GM12878 (cell line): ENCODE results near the gene POLR2F. TPM values are rescaled to one million over a fixed set of nuclear protein-coding genes. Genes with fewer than 3 reads are reported as not detected.

Experiments
- ATAC-seq: fragments of 200-7000 bp; cut with Tn5 transposase; 3 replicates; pipeline ENCODE4 v1.9.1; 2020; ENCODE audit warnings: mild to moderate bottlenecking, moderate library complexity
- BruUV-seq: library from RNA; stranded (reverse); fragments of 400-500 nt; replicated peaks from 2 replicates; lab custom pipeline; 2021; lab: Mats Ljungman, UMichigan
- CTCF ChIA-PET: fragments of 300-600 bp; sonication (Branson Sonifier 250); formaldehyde crosslinking; extraction: SDS; loops from one replicate; lab custom pipeline; 2021; ENCODE audit warnings: inconsistent platforms; lab: Yijun Ruan, JAX
- POLR2A ChIA-PET: fragments of 350-600 bp; formaldehyde crosslinking; extraction: SDS; loops from one replicate; lab custom pipeline; 2021; ENCODE audit warnings: inconsistent platforms; lab: Charles Lee
- RAD21 ChIA-PET: fragments of 300-600 bp; sonication (Branson Sonifier 250); formaldehyde crosslinking; loops from one replicate; lab custom pipeline; 2023; ENCODE audit warnings: antibody characterized with exemption; ENCODE audit not compliant: unreplicated experiment; lab: Charles Lee
- SMC1A ChIA-PET: fragments of 300-600 bp; sonication (Branson Sonifier 250); formaldehyde crosslinking; loops from one replicate; lab custom pipeline; 2023; ENCODE audit not compliant: unreplicated experiment, uncharacterized antibody; lab: Charles Lee
- DNase-seq: peaks from one replicate; pipeline ENCODE4 v3.0.0-alpha.2; 2011; ENCODE audit warnings: low read depth, low spot score
- FAIRE-seq: peaks from 3 replicates; lab custom pipeline; 2011; peaks lifted over from hg19 to GRCh38; lab: Jason Lieb, UNC
- H2AFZ ChIP-seq: 2 replicates; pipeline ENCODE4 v1.6.0; 2011; ENCODE audit warnings: low read depth, low read length, control low read depth; ENCODE audit not compliant: control insufficient read depth
- H3K27ac ChIP-seq: 2 replicates; pipeline ENCODE4 v1.5.1; 2011; ENCODE audit warnings: control low read depth; ENCODE audit not compliant: control insufficient read depth, insufficient read depth
- H3K27me3 ChIP-seq, 2 experiments: replicated peaks in 1 of 2; 2 replicates each; pipeline versions ENCODE4 v1.6.0 to v1.6.1; 2011; ENCODE audit warnings: low read length in 1 of 2; ENCODE audit not compliant: control insufficient read depth in 2 of 2, insufficient read depth in 2 of 2
- H3K36me3 ChIP-seq, 2 experiments: 2 replicates each; pipeline ENCODE4 v1.5.1; 2011; ENCODE audit warnings: low read length in 1 of 2; ENCODE audit not compliant: control insufficient read depth in 2 of 2, insufficient read depth in 2 of 2
- H3K4me1 ChIP-seq: 2 replicates; pipeline ENCODE4 v1.6.1; 2011; ENCODE audit warnings: mild to moderate bottlenecking, low read length, moderate library complexity, mixed read lengths; ENCODE audit not compliant: control insufficient read depth, insufficient read depth
- H3K4me2 ChIP-seq: 2 replicates; pipeline ENCODE4 v1.6.0; 2011; ENCODE audit warnings: control low read depth; ENCODE audit not compliant: control insufficient read depth, insufficient read depth
- H3K4me3 ChIP-seq: fragments of 200-600 bp; sonication (generic); 2 replicates; pipeline ENCODE4 v1.5.1; 2016
- H3K79me2 ChIP-seq: 2 replicates; pipeline ENCODE4 v1.6.0; 2011; ENCODE audit warnings: low read length; ENCODE audit not compliant: control insufficient read depth, insufficient read depth
- H3K9ac ChIP-seq: 2 replicates; pipeline ENCODE4 v1.8.0; 2011; ENCODE audit warnings: low read length, control low read depth, mixed read lengths; ENCODE audit not compliant: control insufficient read depth, insufficient read depth
- H3K9me3 ChIP-seq: replicated peaks from 3 replicates; pipeline ENCODE4 v1.5.1; 2011; ENCODE audit warnings: mild to moderate bottlenecking, low read length; ENCODE audit not compliant: control insufficient read depth, insufficient read depth
- H4K20me1 ChIP-seq: 2 replicates; pipeline ENCODE4 v1.6.0; 2011; ENCODE audit not compliant: control insufficient read depth, insufficient read depth
- ASH2L ChIP-seq: fragments of 300-600, 200-600 bp; sonication (generic); IDR thresholded peaks from 2 replicates; pipeline ENCODE4 v1.6.1; 2017; ENCODE audit warnings: low read depth, mild to moderate bottlenecking, borderline replicate concordance
- BACH1 ChIP-seq: fragments of 450-650 bp; IDR thresholded peaks from 2 replicates; pipeline ENCODE4 v1.6.1; 2017; ENCODE audit warnings: mild to moderate bottlenecking, borderline replicate concordance
- FOS ChIP-seq: IDR thresholded peaks from 3 replicates; pipeline ENCODE4 v1.6.1; 2011; ENCODE audit warnings: borderline replicate concordance; ENCODE audit not compliant: insufficient read length; ENCODE audit errors: extremely low read depth
- MYB ChIP-seq: fragments of 150-350 bp; IDR thresholded peaks from 2 replicates; pipeline ENCODE4 v1.6.1; 2014; ENCODE audit warnings: mild to moderate bottlenecking, low read depth, low read length, borderline replicate concordance
- POLR2A ChIP-seq: IDR thresholded peaks from 2 replicates; pipeline ENCODE4 v1.6.1; 2011; ENCODE audit warnings: low read depth, mild to moderate bottlenecking, low read length
- RAD21 ChIP-seq: IDR thresholded peaks from 2 replicates; pipeline ENCODE4 v1.6.1; 2011; ENCODE audit warnings: mild to moderate bottlenecking, low read depth, low read length, moderate library complexity; ENCODE audit not compliant: insufficient read depth
- RELB ChIP-seq: fragments of 450-650 bp; IDR thresholded peaks from 2 replicates; pipeline ENCODE4 v1.6.1; 2017; ENCODE audit warnings: low read depth, mild to moderate bottlenecking, moderate library complexity
- SMAD5 ChIP-seq: IDR thresholded peaks from 2 replicates; pipeline ENCODE4 v1.6.1; 2016; ENCODE audit warnings: antibody characterized with exemption, low read depth
- SRF ChIP-seq, 2 experiments: IDR thresholded peaks; 2 replicates each; pipeline ENCODE4 v1.6.1; 2011; ENCODE audit warnings: low read depth in 2 of 2, low read length in 2 of 2, mild to moderate bottlenecking in 1 of 2, moderate library complexity in 1 of 2
- STAT1 ChIP-seq: fragments of 450-650 bp; conservative IDR thresholded peaks from 2 replicates; pipeline ENCODE4 v1.6.1; 2014; ENCODE audit warnings: antibody characterized with exemption, mild to moderate bottlenecking
- YY1 ChIP-seq: IDR thresholded peaks from 2 replicates; pipeline ENCODE4 v1.6.1; 2011; ENCODE audit warnings: low read depth, mild to moderate bottlenecking, low read length
- ZBTB40 ChIP-seq: fragments of 450-650 bp; IDR thresholded peaks from 2 replicates; pipeline ENCODE4 v1.6.1; 2016; ENCODE audit warnings: mild to moderate bottlenecking, moderate library complexity, borderline replicate concordance
- ZNF217 ChIP-seq: fragments of 450-650 bp; IDR thresholded peaks from 2 replicates; pipeline ENCODE4 v1.6.1; 2017; ENCODE audit warnings: antibody characterized with exemption, mild to moderate bottlenecking
- ZNF274 ChIP-seq: IDR thresholded peaks from one replicate; pipeline ENCODE4 v1.8.0; 2011; ENCODE audit not compliant: insufficient read length, insufficient read depth
- ZNF592 ChIP-seq: fragments of 450-650 bp; IDR thresholded peaks from 2 replicates; pipeline ENCODE4 v1.6.1; 2017; ENCODE audit warnings: mild to moderate bottlenecking, moderate library complexity
- WGBS: methylation state at CpG from one replicate; pipeline ENCODE4 v1.1.6; 2016; ENCODE audit warnings: low lambda C conversion rate; ENCODE audit not compliant: insufficient replicate concordance, insufficient coverage; ENCODE audit errors: missing lambda C conversion rate; 5-methylcytosine and 5-hydroxymethylcytosine counted together
- in situ Hi-C: fragments of 300-500 bp; cut with MboI; formaldehyde crosslinking; loops from 9 replicates; pipeline ENCODE4 v1.14.3; 2018; ENCODE audit warnings: mixed read lengths
- intact Hi-C: fragments of 100-400 bp; cut with micrococcal nuclease; formaldehyde crosslinking; loops from one replicate; pipeline ENCODE4 v1.14.2; 2022; ENCODE audit not compliant: unreplicated experiment
- polyA plus RNA-seq, 11 experiments: library from polyadenylated mRNA; depleted of rRNA in 4 of 11; unstranded in 6 of 11; stranded (reverse) in 5 of 11; fragments of >200 nt; fragmentation: Nextera tagmentation in 4 of 11; fragmentation: Illumina TruSeq in 1 of 11; extraction: Ambion mirVana in 4 of 11; extraction: Trizol in 1 of 11; gene quantifications; 1 replicate in 1 of 11; 2 replicates in 10 of 11; pipeline versions ENCODE4 v1.2.1 to v1.2.3, GENCODE V29; 2011 to 2016; ENCODE audit warnings: inconsistent platforms in 2 of 11, missing spikeins in 2 of 11, low read depth in 1 of 11
- total RNA-seq, 4 experiments: library from RNA; depleted of rRNA in 3 of 4; stranded (reverse); fragments of >200 nt in 3 of 4; fragmentation: Illumina TruSeq in 1 of 4; extraction: Trizol in 1 of 4; gene quantifications; 2 replicates each; pipeline versions ENCODE4 v1.2.1 to v1.2.3, GENCODE V29; 2013 to 2021

The POLR2F gene
- total and polyA plus RNA-seq, 10 of the 15 experiments (the other 5 are each of a cell fraction or from before 2014, with no cell fraction given), result 71.9 to 218 (median 100.0) TPM

GRCh38 chr22:38006906-38007305 is 53.4 kb downstream of the POLR2F start:
- intact Hi-C loops, result no loop called here
- WGBS, result 50% methylated on average over 3 of the region's 3 CpGs
- Histone ChIP-seq H3K27ac (no peak overlapping the region), H4K20me1 (no peaks in the 10 kb centered on the region), H3K36me3 (no peaks in the 10 kb centered on the region), H3K4me1 (no peaks in the 10 kb centered on the region), H3K79me2 (no peaks in the 10 kb centered on the region), H3K4me3 (no peak overlapping the region), H2AFZ (no peak overlapping the region), H3K9ac (no peak overlapping the region), H3K9me3 (no peaks in the 10 kb centered on the region), H3K27me3 (no peaks in the 10 kb centered on the region), H3K4me2 (no peak overlapping the region)
- SMC1A ChIA-PET, result no interaction called here
- FAIRE-seq (no peak), DNase-seq (no peak), ATAC-seq (no peak)
- no TSS peak for BruUV-seq
- in situ Hi-C loops, result no loop called here
- RAD21 ChIA-PET, result no interaction called here
- CTCF ChIA-PET, result no interaction called here
- POLR2A ChIA-PET, result no interaction called here
- TF ChIP-seq ASH2L (no peak), RELB (no peak), BACH1 (no peak), RAD21 (no peak), FOS (no peak), ZNF592 (no peak), YY1 (no peak), SRF (IDR thresholded peaks at IDR 0.05; ENCODE audit: low read depth in 2 of 2, low read length in 2 of 2) (no peak), STAT1 (no peak), ZBTB40 (no peak), SMAD5 (no peak), ZNF274 (no peak), ZNF217 (no peak), POLR2A (no peak), MYB (no peak)
